RWPE2 (cell line): ENCODE data around the gene CLMP.

Experiments
- ATAC-seq: fragments of 200-7000 bp; cut with Tn5 transposase; 3 replicates; pipeline ENCODE4 v1.9.1; 2021; ENCODE audit warnings: low read depth
- DNase-seq: peaks from one replicate; pipeline ENCODE4 v3.0.0-alpha.2; 2020; ENCODE audit warnings: low spot score
- H3K27ac ChIP-seq: fragments of 450-650 bp; 2 replicates; pipeline ENCODE4 v1.5.1; 2017; ENCODE audit warnings: mild to moderate bottlenecking; ENCODE audit not compliant: poor library complexity, severe bottlenecking
- H3K27me3 ChIP-seq: fragments of 250-450 bp; sonication (Bioruptor Pico); 2 replicates; pipeline ENCODE4 v1.5.1; 2021; ENCODE audit warnings: mild to moderate bottlenecking, moderate library complexity; ENCODE audit not compliant: insufficient read depth, poor library complexity, severe bottlenecking
- H3K36me3 ChIP-seq: fragments of 250-450 bp; sonication (Bioruptor Pico); 2 replicates; pipeline ENCODE4 v1.5.1; 2020; ENCODE audit warnings: low read depth, mild to moderate bottlenecking, moderate library complexity
- H3K4me1 ChIP-seq: fragments of 250-450 bp; sonication (Bioruptor Pico); 2 replicates; pipeline ENCODE4 v1.5.1; 2021; ENCODE audit warnings: mild to moderate bottlenecking, moderate library complexity; ENCODE audit not compliant: insufficient read depth, poor library complexity, severe bottlenecking
- H3K4me3 ChIP-seq: fragments of 250-450 bp; sonication (Bioruptor Pico); 2 replicates; pipeline ENCODE4 v1.5.1; 2021; ENCODE audit warnings: mild to moderate bottlenecking, moderate library complexity; ENCODE audit not compliant: severe bottlenecking
- H3K9me3 ChIP-seq: fragments of 250-450 bp; sonication (Bioruptor Pico); 2 replicates; pipeline ENCODE4 v1.5.1; 2021; ENCODE audit warnings: mild to moderate bottlenecking, moderate library complexity; ENCODE audit not compliant: severe bottlenecking
- TF ChIP-seq, protein P1 (sequence below): fragments of 450-650 bp; IDR thresholded peaks from one replicate; pipeline ENCODE4 v1.5.1; 2017; ENCODE audit warnings: mild to moderate bottlenecking, moderate library complexity; ENCODE audit not compliant: poor library complexity, severe bottlenecking

CLMP gene

DNA sequence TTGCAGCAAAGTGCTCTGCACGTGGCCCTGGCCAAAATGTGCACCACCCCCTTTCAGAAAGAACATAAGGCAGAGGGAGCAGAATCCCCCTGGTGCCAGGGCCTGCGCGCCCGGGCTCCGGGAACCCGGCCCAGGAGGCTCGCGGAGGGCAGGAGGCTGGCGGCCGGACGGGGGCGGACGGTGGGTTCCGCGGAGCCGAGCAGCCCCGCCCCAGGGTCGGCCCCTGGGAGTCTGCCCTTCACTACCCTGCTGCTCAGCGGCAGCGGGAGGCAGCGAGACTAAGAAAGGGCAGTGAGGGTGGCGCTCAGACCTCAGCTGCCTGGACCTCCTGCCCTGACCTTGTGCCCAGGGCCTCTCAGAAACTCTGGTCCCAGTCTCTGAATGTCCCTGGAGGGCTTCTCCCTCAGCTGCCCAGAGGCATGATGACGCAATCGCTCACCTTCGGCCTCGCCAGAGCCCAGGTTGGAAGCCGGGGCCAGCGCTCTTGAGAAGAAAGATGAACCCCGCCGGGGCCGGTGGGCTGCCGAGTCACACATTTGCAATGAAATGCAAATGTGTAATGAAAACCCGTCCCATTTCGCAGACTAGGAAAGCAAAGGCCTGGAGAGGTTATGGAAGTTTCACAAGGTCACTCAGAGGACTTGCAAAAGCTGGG is 1.1 kb upstream of the CLMP start:
- TF ChIP-seq, protein P1, sequence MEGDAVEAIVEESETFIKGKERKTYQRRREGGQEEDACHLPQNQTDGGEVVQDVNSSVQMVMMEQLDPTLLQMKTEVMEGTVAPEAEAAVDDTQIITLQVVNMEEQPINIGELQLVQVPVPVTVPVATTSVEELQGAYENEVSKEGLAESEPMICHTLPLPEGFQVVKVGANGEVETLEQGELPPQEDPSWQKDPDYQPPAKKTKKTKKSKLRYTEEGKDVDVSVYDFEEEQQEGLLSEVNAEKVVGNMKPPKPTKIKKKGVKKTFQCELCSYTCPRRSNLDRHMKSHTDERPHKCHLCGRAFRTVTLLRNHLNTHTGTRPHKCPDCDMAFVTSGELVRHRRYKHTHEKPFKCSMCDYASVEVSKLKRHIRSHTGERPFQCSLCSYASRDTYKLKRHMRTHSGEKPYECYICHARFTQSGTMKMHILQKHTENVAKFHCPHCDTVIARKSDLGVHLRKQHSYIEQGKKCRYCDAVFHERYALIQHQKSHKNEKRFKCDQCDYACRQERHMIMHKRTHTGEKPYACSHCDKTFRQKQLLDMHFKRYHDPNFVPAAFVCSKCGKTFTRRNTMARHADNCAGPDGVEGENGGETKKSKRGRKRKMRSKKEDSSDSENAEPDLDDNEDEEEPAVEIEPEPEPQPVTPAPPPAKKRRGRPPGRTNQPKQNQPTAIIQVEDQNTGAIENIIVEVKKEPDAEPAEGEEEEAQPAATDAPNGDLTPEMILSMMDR: no peak
- DNase-seq: no peak
- H3K4me3 ChIP-seq: no peak overlapping the region

DNA sequence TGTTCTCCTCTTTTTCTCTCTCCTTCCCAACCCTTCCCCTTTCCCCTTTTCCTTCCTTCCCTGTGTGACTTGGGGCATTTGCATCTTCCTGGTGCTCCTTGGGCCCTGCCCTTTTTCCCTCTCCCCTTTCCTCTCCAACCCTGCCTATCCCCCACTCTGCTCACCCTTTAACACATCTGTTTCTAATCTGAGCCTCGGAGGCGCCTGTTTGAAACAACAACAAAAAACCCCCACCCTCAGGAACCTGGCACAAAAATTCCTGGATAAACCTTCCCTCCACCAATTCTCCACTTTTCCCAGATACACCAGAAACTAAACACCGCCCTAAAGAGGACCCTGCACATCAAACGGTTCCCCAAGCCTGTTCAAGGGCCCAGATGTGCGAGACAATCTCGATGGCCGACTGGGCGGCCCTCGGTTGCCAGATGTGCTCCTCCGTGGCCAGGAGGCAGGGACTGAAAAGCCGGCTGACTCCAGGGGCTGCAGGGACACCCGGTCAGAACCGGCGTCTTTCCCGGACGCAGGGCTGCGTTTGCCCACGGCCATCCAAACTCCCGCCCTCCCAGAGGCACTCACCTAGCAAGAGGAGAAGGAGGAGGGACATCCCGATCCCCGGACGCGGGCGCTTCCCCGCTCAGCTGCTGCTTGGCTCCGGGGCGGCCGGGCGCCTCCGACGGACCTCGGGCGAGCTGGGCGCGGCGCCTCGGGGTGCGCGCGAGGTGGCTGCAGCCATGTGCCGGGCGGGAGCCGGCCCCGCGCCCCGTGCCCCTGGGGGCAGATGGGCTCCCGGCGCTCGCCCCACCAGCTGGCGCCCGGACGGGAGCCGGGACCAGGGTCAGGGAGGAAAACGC is 486 bp downstream of the CLMP start:
- Histone ChIP-seq H3K9me3 (no peaks in the 10 kb centered on the region), H3K27me3 (no peaks in the 10 kb centered on the region), H3K36me3 (peaks cover 15% of the 10 kb centered on the region), H3K27ac (peak overlapping the region; percentile 57), H3K4me1 (peaks cover 28% of the 10 kb centered on the region), H3K4me3 (peak overlapping the region; percentile 46)
- ATAC-seq: peak; percentile 62
- TF ChIP-seq, protein P1: no peak
- no peak for DNase-seq

More for the DNA sequence above, 1.1 kb upstream of the CLMP start:
- no peaks in the 10 kb centered on the region for H3K9me3 ChIP-seq
- H3K27ac ChIP-seq: no peak overlapping the region
- H3K36me3 ChIP-seq: peaks cover 15% of the 10 kb centered on the region
- H3K27me3 ChIP-seq: no peaks in the 10 kb centered on the region
- peaks cover 28% of the 10 kb centered on the region for H3K4me1 ChIP-seq
- no peak for ATAC-seq

DNA sequence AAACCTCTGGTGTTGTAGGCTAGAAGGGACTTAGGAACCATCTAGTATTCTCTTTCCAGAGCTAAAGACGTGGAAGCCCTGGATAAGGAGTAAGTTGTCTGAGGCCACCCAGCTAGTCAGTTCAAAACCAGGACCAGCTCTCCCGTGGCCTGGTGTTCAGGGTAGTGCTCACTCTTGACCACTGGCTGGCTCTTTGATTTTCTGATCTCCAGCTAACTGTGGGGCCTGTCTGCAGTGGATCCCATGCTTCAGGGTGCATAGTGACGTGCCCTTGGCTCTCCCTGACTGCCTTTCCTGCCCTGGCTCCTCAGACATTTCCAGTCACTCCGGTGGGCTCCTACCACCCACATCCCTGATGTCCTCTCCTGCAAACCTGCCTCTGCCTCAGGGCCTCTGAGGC is 1.3 kb downstream of the CLMP start:
- Histone ChIP-seq H3K36me3 (peaks cover 15% of the 10 kb centered on the region), H3K27me3 (no peaks in the 10 kb centered on the region), H3K9me3 (no peaks in the 10 kb centered on the region), H3K4me3 (peak overlapping the region; percentile 46), H3K27ac (peak overlapping the region; percentile 57), H3K4me1 (peaks cover 32% of the 10 kb centered on the region)
- no peak for DNase-seq
- TF ChIP-seq, protein P1: no peak
- ATAC-seq: peak; percentile 7; the same call in 2 of the 3 replicates

DNA sequence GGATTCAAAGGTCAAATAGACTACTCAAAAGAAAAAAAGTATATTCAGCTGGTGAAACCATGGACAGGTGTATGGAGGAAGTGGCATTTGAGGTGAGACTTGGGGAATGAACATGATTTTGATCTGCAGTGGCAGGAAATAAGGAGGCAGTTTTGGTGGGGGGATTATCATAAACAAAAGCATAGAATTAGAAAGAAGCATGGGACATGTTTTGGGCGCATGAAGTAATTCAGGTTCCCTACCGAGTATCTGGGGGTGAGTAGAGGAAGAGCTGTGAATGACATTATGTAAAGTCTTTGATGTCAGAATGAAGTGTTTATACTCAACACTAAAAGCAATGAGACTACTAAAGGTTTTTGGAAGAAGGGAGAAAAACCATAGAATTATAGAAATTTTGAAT is 3.1 kb downstream of the CLMP start:
- Histone ChIP-seq H3K4me1 (peaks cover 32% of the 10 kb centered on the region), H3K9me3 (no peaks in the 10 kb centered on the region), H3K27ac (no peak overlapping the region), H3K4me3 (no peak overlapping the region), H3K27me3 (no peaks in the 10 kb centered on the region), H3K36me3 (peaks cover 20% of the 10 kb centered on the region)
- DNase-seq (no peak), ATAC-seq (no peak)
- TF ChIP-seq, protein P1: no peak
